Measurements from ENCODE around the gene TFDP1.

The TFDP1 gene

GRCh38 chr13:113605461-113605860, 20.9 kb downstream of the TFDP1 start:
- H3K4me3 ChIP-seq, result no peak overlapping the region
- no peak for DNase-seq (ENCODE audit: low spot score)
- H3K27ac ChIP-seq, result no peak overlapping the region
- TF ChIP-seq CTCF (IDR thresholded peaks at IDR 0.05), result no peak

- no peak for DNase-seq (ENCODE audit: low spot score)
- Histone ChIP-seq H3K27ac (no peak overlapping the region), H3K4me3 (no peak overlapping the region)
- TF ChIP-seq CTCF (IDR thresholded peaks at IDR 0.05), result no peak
These were observed 21.4 kb downstream of the TFDP1 start for GRCh38 chr13:113605866-113606438.

- no peak for TF ChIP-seq CTCF (IDR thresholded peaks at IDR 0.05)
- Histone ChIP-seq H3K4me3 (no peak overlapping the region), H3K27ac (no peak overlapping the region)
- no peak for DNase-seq (ENCODE audit: low spot score)
These were observed 22.7 kb downstream of the TFDP1 start for GRCh38 chr13:113607056-113607888.

GRCh38 chr13:113607889-113608635, 23.5 kb downstream of the TFDP1 start:
- Histone ChIP-seq H3K27ac (no peak overlapping the region), H3K4me3 (no peak overlapping the region)
- no peak for TF ChIP-seq CTCF (IDR thresholded peaks at IDR 0.05)
- no peak for DNase-seq (ENCODE audit: low spot score)

GRCh38 chr13:113608967-113609533, 24.5 kb downstream of the TFDP1 start:
- Histone ChIP-seq H3K27ac (no peak overlapping the region), H3K4me3 (no peak overlapping the region)
- DNase-seq (ENCODE audit: low spot score), result no peak
- TF ChIP-seq CTCF (IDR thresholded peaks at IDR 0.05), result no peak

- DNase-seq (ENCODE audit: low spot score), result no peak
- TF ChIP-seq CTCF (IDR thresholded peaks at IDR 0.05), result no peak
- no peak overlapping the region for H3K27ac ChIP-seq
- no peak overlapping the region for H3K4me3 ChIP-seq
These were observed 25.1 kb downstream of the TFDP1 start for GRCh38 chr13:113609616-113610015.
